ENCODE results near the gene CIROP.

CIROP gene

DNA sequence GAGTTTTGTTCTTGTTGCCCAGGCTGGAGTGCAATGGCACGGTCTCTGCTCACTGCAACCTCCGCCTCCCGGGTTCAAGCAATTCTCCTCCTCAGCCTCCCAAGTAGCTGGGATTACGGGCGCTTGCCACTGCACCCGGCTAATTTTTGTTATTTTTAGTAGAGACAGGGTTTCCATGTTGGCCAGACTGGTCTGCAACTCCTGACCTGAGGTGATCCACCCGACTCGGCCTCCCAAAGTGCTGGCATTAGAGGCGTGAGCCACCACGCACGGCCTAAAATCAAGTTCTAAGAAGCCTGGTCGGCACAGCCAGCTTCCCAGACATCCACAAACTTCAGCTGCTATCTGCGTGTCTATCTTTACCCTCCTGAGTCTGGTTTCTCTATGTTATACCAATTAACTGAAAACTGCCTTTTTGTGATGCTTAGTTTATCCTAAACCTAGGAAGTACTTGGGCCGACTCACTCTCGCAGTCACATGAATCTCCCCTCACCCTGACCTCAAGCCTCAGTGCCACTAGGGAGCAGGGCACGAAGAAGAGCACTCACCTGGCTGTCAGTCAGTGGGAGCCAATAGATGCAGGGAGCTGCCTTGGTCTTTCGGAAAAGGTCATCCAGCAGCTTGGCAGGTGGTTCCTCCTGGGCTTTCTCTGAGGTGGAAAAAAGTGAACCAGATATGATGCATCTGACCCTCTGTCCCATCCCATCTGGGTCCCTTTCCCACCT, 44.1 kb downstream of the CIROP start:
- Histone ChIP-seq H3K27me3 (replicated peaks; ENCODE audit: control insufficient read depth, insufficient read depth, low read length) (no peaks in the 10 kb centered on the region), H3K36me3 (ENCODE audit: control insufficient read depth, insufficient read depth, low read length) (peaks cover 30% of the 10 kb centered on the region), H3K4me3 (replicated peaks; ENCODE audit: low read depth, low read length) (no peak overlapping the region)
- no peak for DNase-seq (ENCODE audit: extremely low read depth, insufficient read length)
- TF ChIP-seq, protein P1, sequence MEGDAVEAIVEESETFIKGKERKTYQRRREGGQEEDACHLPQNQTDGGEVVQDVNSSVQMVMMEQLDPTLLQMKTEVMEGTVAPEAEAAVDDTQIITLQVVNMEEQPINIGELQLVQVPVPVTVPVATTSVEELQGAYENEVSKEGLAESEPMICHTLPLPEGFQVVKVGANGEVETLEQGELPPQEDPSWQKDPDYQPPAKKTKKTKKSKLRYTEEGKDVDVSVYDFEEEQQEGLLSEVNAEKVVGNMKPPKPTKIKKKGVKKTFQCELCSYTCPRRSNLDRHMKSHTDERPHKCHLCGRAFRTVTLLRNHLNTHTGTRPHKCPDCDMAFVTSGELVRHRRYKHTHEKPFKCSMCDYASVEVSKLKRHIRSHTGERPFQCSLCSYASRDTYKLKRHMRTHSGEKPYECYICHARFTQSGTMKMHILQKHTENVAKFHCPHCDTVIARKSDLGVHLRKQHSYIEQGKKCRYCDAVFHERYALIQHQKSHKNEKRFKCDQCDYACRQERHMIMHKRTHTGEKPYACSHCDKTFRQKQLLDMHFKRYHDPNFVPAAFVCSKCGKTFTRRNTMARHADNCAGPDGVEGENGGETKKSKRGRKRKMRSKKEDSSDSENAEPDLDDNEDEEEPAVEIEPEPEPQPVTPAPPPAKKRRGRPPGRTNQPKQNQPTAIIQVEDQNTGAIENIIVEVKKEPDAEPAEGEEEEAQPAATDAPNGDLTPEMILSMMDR (IDR thresholded peaks at IDR 0.05; ENCODE audit: insufficient read depth, low read length, poor library complexity, severe bottlenecking) = no peak

DNA sequence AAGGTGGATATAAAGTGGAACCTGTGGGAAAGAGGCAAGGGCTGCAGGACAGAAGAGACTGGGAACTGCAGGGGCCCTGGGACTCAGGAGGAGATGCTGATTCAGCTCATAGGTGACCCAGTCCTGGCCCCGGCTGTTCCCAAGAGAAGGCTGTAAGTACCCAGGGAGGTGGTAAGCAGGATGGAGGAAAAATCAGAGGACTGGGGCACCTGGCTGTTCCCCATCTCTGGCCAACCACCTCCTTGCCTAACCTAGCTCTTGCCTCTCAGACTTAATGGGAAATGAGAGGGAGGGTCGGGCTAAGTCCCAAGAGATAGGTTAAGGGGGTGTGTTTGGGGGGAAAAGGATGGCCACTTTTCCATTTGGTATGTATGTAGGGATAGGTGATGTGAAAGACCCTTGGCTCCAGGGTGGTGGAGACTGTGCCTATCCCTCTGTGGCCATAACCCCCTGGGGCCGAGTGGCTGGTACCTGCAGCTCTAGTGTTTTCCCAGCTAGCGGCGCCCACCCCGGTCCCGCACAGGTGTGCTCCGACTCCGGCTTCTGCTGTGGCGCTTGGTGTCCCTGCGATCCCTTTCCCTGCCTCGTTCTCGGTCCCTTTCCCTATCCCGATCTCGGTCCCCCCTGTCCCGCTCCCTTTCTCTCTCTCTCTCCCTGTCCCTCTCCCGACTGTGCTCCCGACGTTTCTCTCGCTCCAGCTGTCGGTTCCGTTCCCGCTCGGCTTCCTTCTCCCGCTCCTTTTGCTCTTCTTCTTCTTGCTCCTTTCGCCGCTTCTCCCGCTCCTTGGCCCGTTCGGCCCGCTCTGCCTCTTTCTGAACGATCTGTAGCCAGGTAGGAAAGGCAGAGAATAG, 45.9 kb downstream of the CIROP start:
- TF ChIP-seq, protein P1 (IDR thresholded peaks at IDR 0.05; ENCODE audit: insufficient read depth, low read length, poor library complexity, severe bottlenecking) = no peak
- Histone ChIP-seq H3K4me3 (replicated peaks; ENCODE audit: low read depth, low read length) (no peak overlapping the region), H3K36me3 (ENCODE audit: control insufficient read depth, insufficient read depth, low read length) (peaks cover 26% of the 10 kb centered on the region), H3K27me3 (replicated peaks; ENCODE audit: control insufficient read depth, insufficient read depth, low read length) (no peaks in the 10 kb centered on the region)
- DNase-seq (ENCODE audit: extremely low read depth, insufficient read length) = no peak

DNA sequence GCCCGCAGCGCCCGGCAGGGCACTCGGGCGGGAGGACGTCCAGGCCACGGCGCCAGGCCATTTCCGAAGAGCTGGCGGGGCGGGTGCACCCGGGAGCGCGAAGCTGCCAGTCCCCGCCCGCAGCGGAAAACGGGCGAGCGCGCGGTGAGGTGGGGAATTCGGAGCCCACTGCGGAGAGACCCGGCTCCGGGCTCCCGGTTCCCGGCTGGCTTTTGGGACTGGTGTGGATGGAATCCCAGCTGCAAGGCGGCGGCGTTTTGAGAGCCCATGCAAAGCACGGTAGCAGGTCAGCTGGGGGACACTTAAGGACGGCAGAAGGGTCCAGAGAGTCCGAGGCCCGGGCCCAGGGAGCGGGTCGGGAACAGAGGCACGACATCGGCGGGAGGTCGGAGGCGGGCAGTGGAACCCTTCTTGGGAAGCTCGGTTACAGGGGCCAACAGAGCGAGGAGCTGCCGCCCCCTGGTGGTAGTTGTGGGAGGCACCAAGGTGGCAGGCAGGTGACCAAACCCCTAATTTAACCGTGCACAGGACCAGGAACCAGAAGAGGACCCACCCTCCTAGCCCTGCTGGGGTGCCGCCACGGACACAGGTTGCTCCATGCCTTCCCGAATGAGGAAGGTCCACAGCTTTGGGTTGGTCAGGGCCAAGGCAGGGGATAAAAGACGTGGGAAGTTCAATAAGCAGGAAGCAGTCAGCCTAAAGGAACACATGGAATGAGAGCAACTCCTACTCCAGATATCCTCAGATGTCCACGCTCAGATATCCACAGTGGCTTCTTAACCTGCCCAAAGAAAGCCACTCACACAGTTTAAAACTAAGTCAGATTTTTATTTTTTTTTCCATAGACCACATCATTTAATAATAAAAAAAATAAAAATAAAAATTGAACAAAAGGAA, 46.8 kb downstream of the CIROP start:
- DNase-seq (ENCODE audit: extremely low read depth, insufficient read length) = peak; percentile 78
- Histone ChIP-seq H3K4me3 (replicated peaks; ENCODE audit: low read depth, low read length) (peak overlapping the region; percentile 61), H3K36me3 (ENCODE audit: control insufficient read depth, insufficient read depth, low read length) (peaks cover 20% of the 10 kb centered on the region), H3K27me3 (replicated peaks; ENCODE audit: control insufficient read depth, insufficient read depth, low read length) (no peaks in the 10 kb centered on the region)
- TF ChIP-seq, protein P1 (IDR thresholded peaks at IDR 0.05; ENCODE audit: insufficient read depth, low read length, poor library complexity, severe bottlenecking) = peak; percentile 93

DNA sequence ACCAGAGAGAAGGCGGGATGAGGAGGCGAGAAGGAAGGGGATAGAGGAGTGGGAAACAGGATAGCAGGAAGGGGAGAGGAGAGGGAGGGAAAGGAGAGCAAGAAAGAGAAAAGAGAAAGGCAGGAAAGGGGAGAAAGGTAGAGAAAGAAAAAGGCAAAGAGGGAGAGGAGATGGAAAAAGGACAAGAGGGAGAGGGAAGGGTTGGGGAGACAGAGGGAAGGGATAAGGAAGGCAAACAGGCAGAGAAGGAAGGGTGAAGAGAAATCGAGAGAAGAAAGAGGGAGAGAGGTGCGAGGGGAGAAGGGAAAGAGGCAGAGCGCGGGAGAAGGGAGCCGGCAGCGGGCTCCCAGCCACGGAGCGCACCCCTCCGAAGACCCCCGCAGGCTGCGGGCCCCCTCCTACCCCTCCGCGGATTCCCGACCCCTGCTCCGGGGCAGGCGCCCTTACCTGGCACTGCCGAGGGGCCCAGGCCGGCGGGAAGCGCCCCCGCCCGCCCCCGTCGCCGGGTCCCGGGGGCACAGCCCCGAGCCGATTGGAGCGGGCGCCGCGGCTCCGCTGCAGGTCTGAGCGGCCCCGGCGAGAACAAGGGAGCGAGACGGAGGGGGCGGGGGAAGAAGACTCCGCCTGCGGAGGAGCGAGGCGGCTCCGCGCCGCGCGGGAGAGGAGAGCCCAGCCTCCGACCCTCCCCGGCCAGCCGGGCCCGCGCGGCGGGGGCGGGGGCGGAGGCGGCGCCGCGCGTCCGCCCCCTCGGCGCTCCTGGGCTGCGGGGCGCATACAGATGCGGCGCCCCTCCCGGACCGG, 47.6 kb downstream of the CIROP start, which contains the start of gene CDH24:
TSS of gene CDH24 (minus strand) at position 565 of the 801 bp plus-strand sequence. CDS start 1,787 bp downstream, outside the sequence.
- DNase-seq (ENCODE audit: extremely low read depth, insufficient read length) = peak; percentile 75
- TF ChIP-seq, protein P1 (IDR thresholded peaks at IDR 0.05; ENCODE audit: insufficient read depth, low read length, poor library complexity, severe bottlenecking) = no peak
- Histone ChIP-seq H3K27me3 (replicated peaks; ENCODE audit: control insufficient read depth, insufficient read depth, low read length) (no peaks in the 10 kb centered on the region), H3K4me3 (replicated peaks; ENCODE audit: low read depth, low read length) (peak within 1 kb of the TSS; percentile 61), H3K36me3 (ENCODE audit: control insufficient read depth, insufficient read depth, low read length) (peaks cover 15% of the 10 kb centered on the region)

All from GM06990 (cell line).